HG03175 (cell line): ENCODE measurements around the gene AK4.

Source experiments
- ATAC-seq: cut with Tn5 transposase; IDR thresholded peaks from one replicate; pipeline ENCODE4 v1.9.1; 2021; ENCODE audit warnings: mild to moderate bottlenecking, moderate library complexity; ENCODE audit not compliant: unreplicated experiment

AK4 gene

GRCh38 chr1:65269612-65270011, 121.6 kb downstream of the AK4 start:
- no peak for ATAC-seq

GRCh38 chr1:65276197-65276939, 128.4 kb downstream of the AK4 start:
- ATAC-seq, result no peak

DNA sequence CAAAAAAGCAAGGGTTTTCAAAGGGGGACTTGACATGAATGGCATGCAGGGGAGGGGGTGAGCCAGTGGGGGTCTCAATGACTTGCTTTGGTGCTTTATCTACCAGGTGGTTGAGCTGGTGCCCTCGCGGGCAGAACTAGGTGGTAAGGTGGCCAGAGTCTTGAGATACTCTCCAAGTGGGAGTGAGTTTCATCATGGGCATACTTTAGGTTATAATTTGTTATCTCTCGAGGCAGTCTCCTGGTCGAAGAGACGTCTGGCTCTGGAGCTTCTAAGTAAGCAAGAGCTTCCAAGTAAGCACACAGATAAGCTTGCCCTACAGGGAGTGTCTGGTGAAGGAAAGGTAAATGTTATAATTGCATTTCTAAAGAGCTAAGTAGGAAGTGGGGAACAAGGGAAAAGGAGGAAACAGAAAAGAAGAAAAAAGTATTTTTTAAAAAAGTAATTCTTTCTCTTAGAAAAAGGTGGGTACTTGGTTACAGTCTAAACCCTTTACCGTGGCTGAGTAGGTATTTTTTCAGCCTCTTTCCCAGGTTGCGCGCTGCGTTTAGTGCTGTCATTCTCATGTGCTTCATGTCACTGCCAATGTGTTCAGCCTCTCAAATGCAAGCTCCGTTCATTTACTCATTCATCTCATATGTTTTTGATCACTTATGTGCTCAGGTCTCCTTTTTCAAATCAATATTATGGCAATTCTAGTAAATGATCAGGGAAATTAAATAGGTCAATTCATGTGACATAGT, 129.8 kb downstream of the AK4 start:
- no peak for ATAC-seq

GRCh38 chr1:65278376-65279069, 130.5 kb downstream of the AK4 start:
- ATAC-seq, result no peak

- ATAC-seq, result no peak
Measured at GRCh38 chr1:65279070-65279779, 131.2 kb downstream of the AK4 start.
